GM12864 (cell line): ENCODE measurements around the gene AMPD2.

Experiments used
- DNase-seq: peaks from one replicate; pipeline ENCODE4 v3.0.0-alpha.2; 2011; ENCODE audit warnings: low read depth
- H3K4me3 ChIP-seq: 2 replicates; pipeline ENCODE4 v1.5.1; 2011; ENCODE audit warnings: mild to moderate bottlenecking, low read depth, low read length, control low read depth
- CTCF ChIP-seq: IDR thresholded peaks from 2 replicates; pipeline ENCODE4 v1.5.1; 2011; ENCODE audit warnings: low read depth, mild to moderate bottlenecking, moderate library complexity, low read length, control low read depth, inconsistent platforms; ENCODE audit errors: missing control alignments

Gene AMPD2

GRCh38 chr1:109630081-109630897 lies 10.7 kb downstream of the AMPD2 start:
- TF ChIP-seq CTCF = no peak
- no peak overlapping the region for H3K4me3 ChIP-seq
- no peak for DNase-seq

- no peak overlapping the region for H3K4me3 ChIP-seq
- no peak for DNase-seq
- TF ChIP-seq CTCF = no peak
These were observed 11.4 kb downstream of the AMPD2 start for GRCh38 chr1:109630898-109631512.

- no peak for DNase-seq
- TF ChIP-seq CTCF = no peak
- no peak overlapping the region for H3K4me3 ChIP-seq
These were observed 12.2 kb downstream of the AMPD2 start for GRCh38 chr1:109631513-109632505.

GRCh38 chr1:109632671-109633346 lies 13.2 kb downstream of the AMPD2 start:
- H3K4me3 ChIP-seq = no peak overlapping the region
- DNase-seq = no peak
- no peak for TF ChIP-seq CTCF

- no peak for TF ChIP-seq CTCF
- no peak overlapping the region for H3K4me3 ChIP-seq
- DNase-seq = peak; percentile 47
These were observed 14.7 kb downstream of the AMPD2 start for GRCh38 chr1:109634292-109634691.
